GM21360 (cell line): Measurements from ENCODE around the gene RNF175.

Experiments used
- ATAC-seq: cut with Tn5 transposase; IDR thresholded peaks from one replicate; pipeline ENCODE4 v1.9.1; 2021; ENCODE audit warnings: mild to moderate bottlenecking, moderate library complexity; ENCODE audit not compliant: unreplicated experiment

Gene RNF175

GRCh38 chr4:153759407-153760316 lies at the start of gene RNF175:
TSS of gene RNF175 (minus strand) at chr4:153760024. CDS start at chr4:153759862, 162 bp downstream.
- ATAC-seq = no peak

DNA sequence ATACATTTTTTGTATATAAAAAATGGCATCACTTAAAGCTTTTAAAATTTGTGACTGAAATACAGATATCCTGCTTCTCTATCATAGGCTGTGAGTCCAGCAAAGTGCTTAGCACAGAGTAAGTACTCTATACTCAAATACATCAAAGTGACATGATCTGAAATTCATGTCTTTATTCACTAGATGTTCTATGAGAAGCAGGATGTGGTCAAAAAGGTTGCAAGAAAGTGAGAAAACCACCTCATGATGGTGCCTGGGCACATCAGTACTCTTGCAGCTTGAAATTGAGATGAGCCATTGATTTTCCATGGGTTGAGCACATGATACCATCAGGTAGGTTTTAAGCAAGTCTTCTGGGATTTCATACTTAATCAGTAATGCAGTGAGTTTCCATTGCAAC lies 49.5 kb upstream of the RNF175 start:
- ATAC-seq = no peak

GRCh38 chr4:153808175-153808574 lies 48.4 kb upstream of the RNF175 start:
- ATAC-seq = no peak

DNA sequence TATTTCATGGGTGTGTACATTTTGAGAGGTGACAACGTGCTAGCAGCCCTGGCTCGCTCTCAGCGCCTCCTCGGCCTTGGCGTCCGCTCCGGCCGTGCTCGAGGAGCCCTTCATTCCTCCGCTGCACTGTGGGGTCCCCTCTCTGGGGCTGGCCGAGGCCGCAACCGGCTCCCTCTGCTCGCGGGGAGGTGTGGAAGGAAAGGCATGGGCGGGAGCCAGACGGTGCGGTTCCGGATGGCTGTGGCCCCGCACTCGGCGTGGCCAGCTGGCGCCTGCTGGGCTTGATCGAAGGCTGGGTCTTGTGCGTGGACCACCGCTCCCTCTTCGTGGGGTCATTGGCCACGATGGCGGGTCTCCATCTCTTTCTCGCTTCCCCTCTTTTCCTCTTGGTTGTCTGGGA lies 46.2 kb upstream of the RNF175 start:
- no peak for ATAC-seq

- ATAC-seq = no peak
These were observed 44.9 kb upstream of the RNF175 start for GRCh38 chr4:153804722-153805121.

- ATAC-seq = no peak
These were observed 39.9 kb upstream of the RNF175 start for GRCh38 chr4:153799694-153800074.

GRCh38 chr4:153798901-153799693 lies 39.3 kb upstream of the RNF175 start:
- no peak for ATAC-seq

- ATAC-seq = no peak
These were observed 38.6 kb upstream of the RNF175 start for GRCh38 chr4:153798420-153798819.

DNA sequence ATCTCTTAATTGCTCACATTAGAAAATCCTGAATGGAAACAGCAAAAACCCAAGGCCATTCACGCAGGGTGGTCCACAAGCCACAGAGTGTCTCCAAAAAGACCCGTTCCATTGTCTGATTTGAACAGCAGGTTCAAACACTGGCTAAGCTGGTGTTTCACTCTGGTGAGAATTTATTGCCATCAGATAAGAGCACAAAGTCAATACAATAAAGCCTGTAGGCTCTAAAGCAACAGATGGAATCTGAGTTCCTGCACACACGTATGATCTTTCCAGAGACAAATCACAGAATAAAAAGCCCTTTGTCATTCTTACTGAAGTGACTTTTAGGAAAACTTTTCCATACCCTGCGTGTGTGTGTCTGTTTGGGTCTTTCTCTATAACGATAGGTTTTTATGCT lies 34.2 kb upstream of the RNF175 start:
- ATAC-seq = no peak

GRCh38 chr4:153792618-153793247 lies 32.9 kb upstream of the RNF175 start:
- ATAC-seq = no peak

GRCh38 chr4:153791746-153792617 lies 32.2 kb upstream of the RNF175 start:
- no peak for ATAC-seq

DNA sequence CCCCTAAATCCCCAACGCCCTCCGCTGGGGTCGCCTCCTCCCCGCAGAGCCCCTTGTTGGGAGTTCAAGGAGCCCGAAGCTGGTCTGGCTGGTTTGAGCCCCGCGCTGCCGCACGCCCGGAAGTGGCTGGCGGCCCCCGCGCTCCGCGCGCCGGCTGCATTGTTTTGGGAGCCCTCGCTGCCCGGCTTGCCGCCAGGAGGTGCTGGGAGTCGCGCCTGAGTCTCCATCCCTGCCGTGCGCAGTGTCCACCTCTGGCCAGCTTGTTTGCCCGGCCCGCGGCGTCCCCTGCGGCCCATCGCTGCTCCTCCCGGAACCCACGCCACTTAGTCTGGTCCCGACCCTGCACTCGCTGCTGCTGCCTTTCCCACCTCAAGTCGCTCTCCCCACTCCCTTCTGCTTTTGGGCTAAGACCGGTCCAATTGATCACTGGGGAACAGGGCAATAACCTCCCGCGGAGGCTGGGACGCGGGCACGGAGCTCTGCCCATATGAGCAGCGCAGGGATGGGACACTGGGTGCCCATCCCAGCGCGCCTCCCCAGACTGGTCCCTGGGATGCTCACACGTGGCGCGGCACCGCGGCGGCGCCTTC lies 31.2 kb upstream of the RNF175 start:
- ATAC-seq = no peak

DNA sequence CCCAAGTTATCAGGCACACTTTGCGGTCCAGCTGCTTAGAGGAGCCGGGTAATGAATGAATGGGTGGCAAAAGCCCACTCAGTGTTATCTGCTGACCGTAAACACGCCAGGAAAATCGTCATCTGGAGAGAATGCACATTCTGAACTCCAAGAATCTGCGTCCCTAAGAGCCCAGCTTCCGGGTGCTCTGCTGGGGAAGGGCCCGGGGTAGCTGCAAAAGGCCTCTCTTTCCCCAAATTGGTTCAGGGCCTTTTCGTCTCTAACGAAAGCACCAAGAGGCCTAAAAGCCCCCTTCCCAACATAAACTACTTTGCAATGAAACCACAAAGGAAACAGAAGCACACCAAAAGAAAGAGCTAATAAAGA lies 30.7 kb upstream of the RNF175 start:
- no peak for ATAC-seq

DNA sequence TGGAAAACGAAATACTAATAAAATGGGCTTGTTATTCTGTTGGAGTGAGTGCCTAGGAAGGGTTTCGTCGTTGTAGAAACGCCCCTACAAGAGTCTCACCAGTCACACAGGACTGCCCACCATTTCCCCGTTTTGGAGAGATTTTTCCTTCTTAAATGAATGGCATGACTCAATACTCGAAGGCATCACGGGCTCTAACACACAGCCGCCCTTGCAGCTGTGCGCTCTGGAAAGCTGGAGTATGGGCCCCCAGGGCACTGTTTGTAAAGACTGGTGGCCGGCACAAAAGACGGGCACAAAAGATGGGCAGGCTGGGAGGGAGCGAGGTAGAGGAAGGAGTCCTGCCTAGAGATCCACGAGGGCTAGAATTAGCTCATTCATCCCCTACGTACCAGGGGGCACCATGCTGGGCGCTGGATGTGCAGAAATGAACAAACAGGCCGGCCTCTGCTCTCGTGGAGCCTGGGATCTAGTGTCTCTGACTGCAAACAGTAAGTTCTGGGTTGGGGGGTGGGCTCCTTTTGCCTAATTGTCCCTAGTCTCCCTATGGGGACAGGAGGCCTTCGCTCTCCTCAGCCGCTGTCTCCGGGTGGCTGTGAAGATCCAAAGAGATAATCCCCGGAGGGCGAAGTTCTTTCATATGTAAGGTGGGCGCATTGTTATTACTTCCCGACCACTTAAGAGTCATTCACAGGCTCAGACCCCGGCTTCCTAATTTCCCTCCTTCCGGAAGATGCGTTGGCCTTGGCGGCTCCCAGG lies 30.1 kb upstream of the RNF175 start:
- no peak for ATAC-seq

DNA sequence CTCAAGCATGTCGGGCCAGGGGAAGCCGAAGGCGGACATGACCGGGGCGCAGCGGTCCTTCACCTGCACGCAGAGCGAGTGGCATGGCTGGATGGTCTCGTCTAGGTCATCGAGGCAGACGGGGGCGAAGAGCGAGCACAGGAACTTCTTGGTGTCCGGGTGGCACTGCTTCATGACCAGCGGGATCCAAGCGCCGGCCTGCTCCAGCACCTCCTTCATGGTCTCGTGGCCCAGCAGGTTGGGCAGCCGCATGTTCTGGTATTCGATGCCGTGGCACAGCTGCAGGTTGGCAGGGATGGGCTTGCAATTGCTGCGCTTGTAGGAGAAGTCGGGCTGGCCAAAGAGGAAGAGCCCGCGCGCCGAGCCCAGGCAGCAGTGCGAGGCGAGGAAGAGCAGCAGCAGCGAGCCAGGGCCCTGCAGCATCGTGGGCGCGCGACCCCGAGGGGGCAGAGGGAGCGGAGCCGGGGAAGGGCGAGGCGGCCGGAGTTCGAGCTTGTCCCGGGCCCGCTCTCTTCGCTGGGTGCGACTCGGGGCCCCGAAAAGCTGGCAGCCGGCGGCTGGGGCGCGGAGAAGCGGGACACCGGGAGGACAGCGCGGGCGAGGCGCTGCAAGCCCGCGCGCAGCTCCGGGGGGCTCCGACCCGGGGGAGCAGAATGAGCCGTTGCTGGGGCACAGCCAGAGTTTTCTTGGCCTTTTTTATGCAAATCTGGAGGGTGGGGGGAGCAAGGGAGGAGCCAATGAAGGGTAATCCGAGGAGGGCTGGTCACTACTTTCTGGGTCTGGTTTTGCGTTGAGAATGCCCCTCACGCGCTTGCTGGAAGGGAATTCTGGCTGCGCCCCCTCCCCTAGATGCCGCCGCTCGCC lies 28.8 kb upstream of the RNF175 start, which contains the start of gene SFRP2:
TSS of gene SFRP2 (minus strand) at position 671 of the 864 bp plus-strand sequence. CDS start at position 423, 248 bp downstream.
- no peak for ATAC-seq

GRCh38 chr4:153788051-153788412 lies 28.2 kb upstream of the RNF175 start:
- ATAC-seq = no peak

DNA sequence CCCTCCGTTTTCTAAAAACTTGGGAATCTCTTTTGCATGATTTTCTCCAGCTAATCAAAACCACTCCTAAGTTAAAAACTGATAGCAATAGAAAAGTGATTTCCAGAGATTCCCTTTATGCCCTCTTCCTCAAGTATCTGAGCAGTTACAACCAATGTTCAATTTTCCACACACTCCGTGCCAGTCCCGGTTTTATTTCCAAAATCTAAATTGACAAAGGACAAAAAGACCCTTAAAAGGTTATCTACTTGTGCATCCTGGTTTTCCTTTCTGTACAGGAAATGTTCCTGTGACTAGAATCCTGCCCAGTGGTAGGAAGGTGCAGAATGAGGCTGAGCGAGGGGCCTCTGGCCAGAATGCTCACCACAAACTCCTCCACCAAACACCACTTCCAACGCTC lies 27.8 kb upstream of the RNF175 start:
- no peak for ATAC-seq

DNA sequence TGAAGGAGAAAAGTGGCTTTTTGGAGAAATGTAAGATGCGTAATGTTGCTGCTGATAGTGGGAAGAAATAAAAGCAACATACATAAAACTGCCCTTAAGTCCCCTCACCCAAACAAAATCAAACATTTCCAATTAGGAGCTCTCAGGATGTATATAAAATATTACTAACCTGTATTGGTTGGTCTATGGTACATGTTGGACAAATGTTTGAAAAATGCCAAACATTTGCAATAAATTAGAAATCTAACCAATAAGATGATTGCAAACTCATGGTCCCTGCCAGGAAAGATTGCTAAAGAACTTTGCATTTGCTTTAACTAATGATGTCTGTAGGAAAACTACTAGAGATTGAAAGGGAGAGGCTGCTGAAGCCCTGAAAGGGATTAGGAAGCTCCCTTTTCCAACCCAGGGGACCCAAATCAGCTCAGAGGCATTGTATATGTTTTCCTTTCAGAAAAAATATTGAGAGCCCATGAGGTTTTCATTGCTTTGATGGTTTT lies 27.3 kb upstream of the RNF175 start:
- no peak for ATAC-seq
